Measurements from ENCODE around the gene SLC4A8. TPM values are rescaled to one million over a fixed set of nuclear protein-coding genes. Genes with fewer than 3 reads are reported as not detected.

SLC4A8 gene
- total RNA-seq, 2 donors from 2014 or later = 0.59 to 1.1 TPM

GRCh38 chr12:51534216-51535074 is 109.8 kb downstream of the SLC4A8 start:
- TF ChIP-seq CTCF (IDR thresholded peaks at IDR 0.05) = no peak
- Histone ChIP-seq H3K4me1 (no peaks in the 10 kb centered on the region), H3K27ac (no peak overlapping the region), H3K27me3 (no peaks in the 10 kb centered on the region), H3K36me3 (no peaks in the 10 kb centered on the region), H3K9me3 (no peaks in the 10 kb centered on the region), H3K9ac (ENCODE audit: low read depth in 2 of 2, low read length in 2 of 2) (no peak overlapping the region), H3K4me3 (no peak overlapping the region)
- intact Hi-C loops (cut with DNase I) = no loop called here
- no peak for DNase-seq

- Histone ChIP-seq H3K36me3 (no peaks in the 10 kb centered on the region), H3K9ac (ENCODE audit: low read depth in 2 of 2, low read length in 2 of 2) (no peak overlapping the region), H3K4me1 (no peaks in the 10 kb centered on the region), H3K27ac (no peak overlapping the region), H3K9me3 (no peaks in the 10 kb centered on the region), H3K4me3 (no peak overlapping the region), H3K27me3 (no peaks in the 10 kb centered on the region)
- intact Hi-C loops (cut with DNase I) = no loop called here
- no peak for TF ChIP-seq CTCF (IDR thresholded peaks at IDR 0.05)
- DNase-seq = no peak
These were observed 111.5 kb downstream of the SLC4A8 start for GRCh38 chr12:51536159-51536558.

GRCh38 chr12:51538149-51538548 is 113.5 kb downstream of the SLC4A8 start:
- no peak for DNase-seq
- no peak for TF ChIP-seq CTCF (IDR thresholded peaks at IDR 0.05)
- no peaks in the 10 kb centered on the region for H3K9me3 ChIP-seq
- H3K36me3 ChIP-seq = no peaks in the 10 kb centered on the region
- intact Hi-C loops (cut with DNase I) = no loop called here
- H3K4me1 ChIP-seq = no peaks in the 10 kb centered on the region
- H3K27me3 ChIP-seq = no peaks in the 10 kb centered on the region
- H3K27ac ChIP-seq = no peak overlapping the region
- H3K9ac ChIP-seq (ENCODE audit: low read depth in 2 of 2, low read length in 2 of 2) = no peak overlapping the region
- no peak overlapping the region for H3K4me3 ChIP-seq

- H3K36me3 ChIP-seq = no peaks in the 10 kb centered on the region
- no peaks in the 10 kb centered on the region for H3K27me3 ChIP-seq
- intact Hi-C loops (cut with DNase I) = no loop called here
- no peaks in the 10 kb centered on the region for H3K9me3 ChIP-seq
- DNase-seq = no peak
- no peak overlapping the region for H3K9ac ChIP-seq (ENCODE audit: low read depth in 2 of 2, low read length in 2 of 2)
- no peak overlapping the region for H3K4me3 ChIP-seq
- no peak for TF ChIP-seq CTCF (IDR thresholded peaks at IDR 0.05)
- H3K4me1 ChIP-seq = no peaks in the 10 kb centered on the region
- no peak overlapping the region for H3K27ac ChIP-seq
These were observed 114.0 kb downstream of the SLC4A8 start for GRCh38 chr12:51538599-51538998.

- no peaks in the 10 kb centered on the region for H3K9me3 ChIP-seq
- no peak overlapping the region for H3K9ac ChIP-seq (ENCODE audit: low read depth in 2 of 2, low read length in 2 of 2)
- no peak for DNase-seq
- H3K27me3 ChIP-seq = no peaks in the 10 kb centered on the region
- intact Hi-C loops (cut with DNase I) = no loop called here
- H3K27ac ChIP-seq = no peak overlapping the region
- H3K4me1 ChIP-seq = no peaks in the 10 kb centered on the region
- no peak for TF ChIP-seq CTCF (IDR thresholded peaks at IDR 0.05)
- no peak overlapping the region for H3K4me3 ChIP-seq
- no peaks in the 10 kb centered on the region for H3K36me3 ChIP-seq
These were observed 116.4 kb downstream of the SLC4A8 start for GRCh38 chr12:51540996-51541395.
